ENCODE data around the gene DLL4.
"Not testable (repeated sequence)": the region's sequence is repeated elsewhere in the genome, so short reads cannot be mapped to it uniquely, and the experiment has no call there.

Gene DLL4

DNA sequence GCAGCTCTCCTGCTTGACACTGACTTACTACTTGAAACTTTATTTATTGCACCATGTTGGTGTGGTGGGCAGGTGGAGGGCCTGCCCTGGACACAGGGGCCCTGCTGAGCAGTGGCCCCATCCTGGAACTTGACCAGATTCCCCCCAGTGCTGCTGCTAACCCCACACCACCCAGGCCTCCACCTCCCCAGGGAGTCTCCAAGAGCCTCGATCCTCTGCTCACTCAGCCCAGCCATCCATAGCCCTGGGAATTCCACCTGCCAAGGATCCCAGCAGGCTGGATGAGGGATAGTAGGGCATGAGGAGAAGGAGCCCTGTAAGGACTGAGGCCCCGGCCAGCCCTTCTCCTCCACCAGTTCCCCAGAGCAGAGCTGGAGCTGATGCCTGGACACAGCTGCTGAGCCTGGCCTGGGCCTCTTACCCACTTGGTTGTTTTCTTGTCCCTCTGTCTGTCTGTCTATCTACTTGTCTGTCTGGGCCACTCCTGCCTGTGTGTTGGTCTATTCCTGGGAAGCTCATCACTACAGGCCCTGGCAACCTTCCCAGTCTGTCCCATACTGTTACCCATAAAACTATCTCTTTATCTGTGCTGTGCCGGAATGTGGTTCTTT, 26.9 kb downstream of the DLL4 start:
- Histone ChIP-seq H3K4me3 (ENCODE audit: extremely low read depth, insufficient read depth, low read length, poor library complexity, severe bottlenecking) (no peak overlapping the region), H3K36me3 (ENCODE audit: control insufficient read depth, insufficient read depth, low read length) (peaks cover 24% of the 10 kb centered on the region), H3K9me3 (ENCODE audit: control insufficient read depth, low read length) (no peaks in the 10 kb centered on the region), H3K4me1 (ENCODE audit: control insufficient read depth, insufficient read depth, low read length, poor library complexity, severe bottlenecking) (peaks cover 3% of the 10 kb centered on the region), H3K27ac (ENCODE audit: low read depth, low read length, severe bottlenecking) (no peak overlapping the region)
- 100% methylated on average over 1 of the region's 3 CpGs for WGBS, 2 experiments (ENCODE audit: insufficient coverage in 2 of 2)

DNA sequence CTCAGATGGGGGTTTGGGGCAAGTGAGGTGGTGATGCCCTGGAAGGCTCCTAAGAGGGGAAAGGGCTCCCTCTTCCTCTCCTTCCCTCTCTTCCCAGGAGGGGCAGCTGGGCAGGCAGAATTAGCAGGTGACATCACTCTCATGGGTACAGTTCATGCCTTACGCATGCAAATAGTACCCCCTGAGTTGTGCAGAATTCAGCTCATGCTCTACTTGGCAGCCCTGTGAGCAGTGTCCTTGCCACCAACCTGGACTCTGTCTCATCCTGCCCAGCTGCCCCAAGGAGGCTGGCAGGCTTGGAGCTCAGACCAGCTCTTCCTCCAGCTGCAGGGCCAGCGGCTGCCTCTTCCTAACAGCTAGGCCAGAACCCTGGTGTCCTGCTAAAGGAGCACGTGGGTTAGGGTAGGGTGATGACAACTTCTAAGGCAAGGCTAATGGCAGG, 27.4 kb downstream of the DLL4 start:
- Histone ChIP-seq H3K36me3 (ENCODE audit: control insufficient read depth, insufficient read depth, low read length) (peaks cover 24% of the 10 kb centered on the region), H3K4me1 (ENCODE audit: control insufficient read depth, insufficient read depth, low read length, poor library complexity, severe bottlenecking) (peaks cover 3% of the 10 kb centered on the region), H3K9me3 (ENCODE audit: control insufficient read depth, low read length) (no peaks in the 10 kb centered on the region), H3K27ac (ENCODE audit: low read depth, low read length, severe bottlenecking) (no peak overlapping the region), H3K4me3 (ENCODE audit: extremely low read depth, insufficient read depth, low read length, poor library complexity, severe bottlenecking) (no peak overlapping the region)
- 94 to 100% methylated on average over 2 to 3 of the region's 3 CpGs for WGBS, 2 experiments (ENCODE audit: insufficient coverage in 2 of 2)

DNA sequence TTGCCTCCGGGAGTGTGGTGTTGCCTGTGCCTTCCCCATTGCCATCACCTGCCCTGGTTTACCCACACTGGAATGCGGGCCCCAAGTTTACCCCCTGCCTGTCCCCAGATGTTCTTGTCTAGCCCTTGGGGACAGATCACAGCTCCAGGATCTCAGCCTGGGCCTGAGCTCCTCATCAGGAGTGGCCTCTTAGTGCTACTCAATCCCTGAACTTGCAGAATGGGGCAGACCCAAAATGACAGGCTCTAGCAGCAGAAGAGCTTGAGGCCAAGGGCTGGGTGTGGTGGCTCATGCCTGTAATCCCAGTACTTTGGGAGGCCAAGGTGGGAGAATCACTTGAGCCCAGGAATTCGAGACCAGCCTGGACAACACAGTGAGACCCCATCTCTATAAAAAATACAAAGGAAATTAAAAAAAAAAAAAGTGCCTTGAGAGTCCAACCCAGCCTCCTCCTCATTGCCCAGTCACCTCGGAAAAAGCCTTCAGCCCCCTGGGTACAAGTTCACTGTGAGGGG, 28.0 kb downstream of the DLL4 start:
- H3K36me3 ChIP-seq (ENCODE audit: control insufficient read depth, insufficient read depth, low read length): peaks cover 24% of the 10 kb centered on the region
- no peaks in the 10 kb centered on the region for H3K9me3 ChIP-seq (ENCODE audit: control insufficient read depth, low read length)
- H3K4me3 ChIP-seq (ENCODE audit: extremely low read depth, insufficient read depth, low read length, poor library complexity, severe bottlenecking): no peak overlapping the region
- H3K27ac ChIP-seq (ENCODE audit: low read depth, low read length, severe bottlenecking): no peak overlapping the region
- WGBS, 2 experiments (ENCODE audit: insufficient coverage in 2 of 2): 97 to 100% methylated on average over 1 to 3 of the region's 4 CpGs
- H3K4me1 ChIP-seq (ENCODE audit: control insufficient read depth, insufficient read depth, low read length, poor library complexity, severe bottlenecking): peaks cover 3% of the 10 kb centered on the region

DNA sequence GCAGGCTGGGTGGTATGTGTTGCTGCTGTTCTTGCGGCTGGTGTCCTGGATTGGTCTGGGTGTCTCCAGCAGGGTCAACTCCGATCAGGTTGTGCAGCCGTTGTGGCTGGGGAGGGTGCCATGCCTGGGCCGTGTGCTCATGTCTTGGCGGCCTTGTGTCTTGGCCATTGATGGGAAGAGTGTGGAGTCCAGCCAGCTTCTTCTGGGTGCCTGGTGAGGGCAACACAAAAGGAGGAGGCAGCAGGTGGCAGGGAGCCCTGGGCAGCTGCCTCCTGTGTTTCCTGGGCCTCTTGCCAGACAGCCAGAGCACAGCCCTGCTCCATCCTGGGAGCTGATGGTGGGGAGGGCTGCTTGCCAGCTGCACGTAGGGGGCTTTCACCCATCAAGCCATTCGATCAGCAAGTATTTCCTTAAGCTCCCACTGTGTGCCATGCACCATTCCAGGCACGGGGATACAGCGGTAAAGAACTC, 28.5 kb downstream of the DLL4 start:
- H3K9me3 ChIP-seq (ENCODE audit: control insufficient read depth, low read length): no peaks in the 10 kb centered on the region
- no peak overlapping the region for H3K27ac ChIP-seq (ENCODE audit: low read depth, low read length, severe bottlenecking)
- WGBS, 2 experiments (ENCODE audit: insufficient coverage in 2 of 2): 87 to 93% methylated on average over 3 to 5 of the region's 9 CpGs
- H3K4me1 ChIP-seq (ENCODE audit: control insufficient read depth, insufficient read depth, low read length, poor library complexity, severe bottlenecking): peaks cover 3% of the 10 kb centered on the region
- H3K4me3 ChIP-seq (ENCODE audit: extremely low read depth, insufficient read depth, low read length, poor library complexity, severe bottlenecking): no peak overlapping the region
- peaks cover 24% of the 10 kb centered on the region for H3K36me3 ChIP-seq (ENCODE audit: control insufficient read depth, insufficient read depth, low read length)

DNA sequence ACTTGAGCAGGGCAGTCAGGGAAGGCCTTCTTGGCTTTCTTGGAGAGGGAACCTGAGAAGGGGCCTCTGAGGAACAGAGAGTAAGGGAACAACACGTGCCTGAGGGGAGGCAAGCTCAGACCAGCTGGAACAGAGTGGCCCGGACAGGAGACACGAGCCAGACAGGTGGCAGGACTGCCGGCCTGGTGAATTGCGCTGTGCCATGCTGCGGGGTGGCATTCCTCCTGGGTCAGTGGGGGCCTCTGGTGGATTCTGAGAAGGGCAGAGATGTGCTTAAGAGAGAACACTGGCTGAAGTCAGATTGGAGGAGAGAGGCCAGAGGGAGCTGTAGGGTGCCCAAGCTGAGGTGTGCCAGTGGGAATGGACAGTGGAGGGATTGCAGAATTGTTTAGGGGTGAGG, 29.0 kb downstream of the DLL4 start:
- Histone ChIP-seq H3K4me3 (ENCODE audit: extremely low read depth, insufficient read depth, low read length, poor library complexity, severe bottlenecking) (no peak overlapping the region), H3K27ac (ENCODE audit: low read depth, low read length, severe bottlenecking) (no peak overlapping the region), H3K36me3 (ENCODE audit: control insufficient read depth, insufficient read depth, low read length) (peaks cover 24% of the 10 kb centered on the region), H3K4me1 (ENCODE audit: control insufficient read depth, insufficient read depth, low read length, poor library complexity, severe bottlenecking) (peaks cover 3% of the 10 kb centered on the region), H3K9me3 (ENCODE audit: control insufficient read depth, low read length) (no peaks in the 10 kb centered on the region)
- WGBS, 2 experiments (ENCODE audit: insufficient coverage in 2 of 2): 88 to 91% methylated on average over 6 of the region's 6 CpGs

DNA sequence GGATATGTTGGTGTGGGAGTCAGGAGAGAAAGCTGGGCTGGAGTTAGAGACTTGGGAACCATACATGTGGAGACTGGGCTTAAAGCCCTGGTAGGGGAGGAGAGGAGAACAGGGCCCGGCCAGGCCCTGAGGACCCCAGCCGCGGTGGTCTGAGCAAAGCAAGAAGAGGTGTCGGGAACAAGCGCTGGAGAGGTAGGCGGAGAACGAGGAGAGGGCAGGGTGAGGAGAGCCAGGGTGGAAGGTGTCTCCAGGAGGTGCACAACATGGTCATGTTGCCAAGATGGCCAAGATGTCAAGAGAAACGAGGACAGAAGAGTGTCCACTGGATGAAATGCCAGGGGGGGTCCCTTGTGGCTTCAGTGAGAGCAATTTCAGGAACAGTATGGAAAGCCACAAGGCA, 29.6 kb downstream of the DLL4 start:
- 90 to 93% methylated on average over 8 of the region's 8 CpGs for WGBS, 2 experiments (ENCODE audit: insufficient coverage in 2 of 2)
- H3K4me3 ChIP-seq (ENCODE audit: extremely low read depth, insufficient read depth, low read length, poor library complexity, severe bottlenecking): no peak overlapping the region
- peaks cover 3% of the 10 kb centered on the region for H3K4me1 ChIP-seq (ENCODE audit: control insufficient read depth, insufficient read depth, low read length, poor library complexity, severe bottlenecking)
- H3K9me3 ChIP-seq (ENCODE audit: control insufficient read depth, low read length): no peaks in the 10 kb centered on the region
- H3K36me3 ChIP-seq (ENCODE audit: control insufficient read depth, insufficient read depth, low read length): peaks cover 24% of the 10 kb centered on the region
- H3K27ac ChIP-seq (ENCODE audit: low read depth, low read length, severe bottlenecking): no peak overlapping the region

DNA sequence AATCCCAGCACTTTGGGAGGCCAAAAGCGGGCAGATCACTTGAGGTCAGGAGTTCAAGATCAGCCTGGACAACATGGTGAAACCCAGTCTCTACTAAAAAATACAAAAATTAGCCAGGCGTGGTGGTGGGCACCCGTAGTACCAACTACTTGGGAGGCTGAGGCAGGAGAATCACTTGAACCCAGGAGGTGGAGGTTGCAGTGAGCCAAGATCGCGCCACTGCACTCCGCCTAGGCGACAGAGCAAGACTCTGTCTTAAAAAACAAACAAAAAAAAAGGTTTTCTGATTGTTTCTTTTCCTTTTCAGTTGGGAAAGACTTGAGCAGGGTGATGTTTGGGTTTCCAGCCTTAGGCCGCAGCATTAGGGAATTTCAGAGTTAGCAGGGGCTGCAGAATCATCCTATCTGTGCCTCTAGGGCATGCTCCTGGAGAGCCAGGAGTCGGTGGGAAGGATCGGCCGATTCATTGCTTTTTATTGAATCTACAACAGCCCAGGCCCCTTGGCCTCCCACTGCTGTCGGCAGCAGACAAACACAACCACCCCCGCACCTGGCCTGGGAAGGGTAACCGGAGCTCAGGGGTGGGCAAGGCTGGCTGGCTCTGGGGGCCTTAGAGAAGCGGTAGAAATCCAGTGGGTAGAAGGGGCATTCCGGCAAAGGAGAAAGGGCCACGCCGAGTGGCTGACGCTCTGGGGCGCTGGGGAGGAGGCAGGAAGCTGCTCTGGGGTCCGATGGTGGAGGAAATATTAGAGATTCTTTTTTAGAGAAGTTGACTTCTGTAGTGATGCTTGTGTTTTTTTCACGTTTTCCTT, 30.4 kb downstream of the DLL4 start:
- WGBS, 2 experiments (ENCODE audit: insufficient coverage in 2 of 2): 70 to 71% methylated on average over 16 to 18 of the region's 22 CpGs
- Histone ChIP-seq H3K36me3 (ENCODE audit: control insufficient read depth, insufficient read depth, low read length) (peaks cover 24% of the 10 kb centered on the region), H3K4me3 (ENCODE audit: extremely low read depth, insufficient read depth, low read length, poor library complexity, severe bottlenecking) (no peak overlapping the region), H3K27ac (ENCODE audit: low read depth, low read length, severe bottlenecking) (no peak overlapping the region), H3K4me1 (ENCODE audit: control insufficient read depth, insufficient read depth, low read length, poor library complexity, severe bottlenecking) (peaks cover 3% of the 10 kb centered on the region), H3K9me3 (ENCODE audit: control insufficient read depth, low read length) (no peaks in the 10 kb centered on the region)

DNA sequence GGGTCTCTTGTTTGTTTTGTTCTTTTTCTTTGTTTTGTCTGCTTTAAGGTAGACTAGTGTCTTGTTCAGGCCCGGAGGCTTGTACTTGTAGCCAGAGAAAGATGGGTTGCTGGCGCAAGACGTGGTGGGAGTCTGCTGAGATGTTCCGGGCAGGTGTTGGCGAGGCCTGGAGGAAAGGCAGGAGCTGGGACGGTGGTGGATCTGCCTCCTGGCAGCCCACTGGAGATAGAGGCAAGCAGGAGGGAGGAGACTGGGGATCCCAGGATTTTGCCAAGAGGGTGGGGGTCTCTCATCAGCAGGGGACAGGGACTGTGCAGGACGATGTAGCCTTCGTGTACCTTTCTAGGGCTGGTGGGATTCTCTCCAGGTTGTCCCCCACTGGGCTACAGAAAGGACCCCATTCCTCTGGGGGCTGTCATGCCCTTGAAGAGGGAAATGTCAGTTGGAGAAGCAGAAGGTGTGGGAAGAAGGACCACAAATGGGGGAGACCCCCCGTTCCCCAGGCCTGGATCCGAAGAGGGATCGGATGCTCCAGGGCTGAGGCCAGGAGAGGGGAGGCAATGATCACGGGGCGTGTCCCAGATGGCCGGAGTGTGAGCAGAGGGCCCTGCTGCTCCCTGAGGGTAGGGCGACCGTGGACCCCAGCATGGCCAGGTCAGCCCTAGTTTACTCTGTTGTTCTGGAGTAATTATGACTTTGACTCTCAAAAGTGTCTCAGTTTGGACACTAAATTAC, 31.2 kb downstream of the DLL4 start:
- Histone ChIP-seq H3K4me1 (ENCODE audit: control insufficient read depth, insufficient read depth, low read length, poor library complexity, severe bottlenecking) (peaks cover 3% of the 10 kb centered on the region), H3K9me3 (ENCODE audit: control insufficient read depth, low read length) (no peaks in the 10 kb centered on the region)
- 90 to 95% methylated on average over 15 to 16 of the region's 16 CpGs for WGBS, 2 experiments (ENCODE audit: insufficient coverage in 2 of 2)

DNA sequence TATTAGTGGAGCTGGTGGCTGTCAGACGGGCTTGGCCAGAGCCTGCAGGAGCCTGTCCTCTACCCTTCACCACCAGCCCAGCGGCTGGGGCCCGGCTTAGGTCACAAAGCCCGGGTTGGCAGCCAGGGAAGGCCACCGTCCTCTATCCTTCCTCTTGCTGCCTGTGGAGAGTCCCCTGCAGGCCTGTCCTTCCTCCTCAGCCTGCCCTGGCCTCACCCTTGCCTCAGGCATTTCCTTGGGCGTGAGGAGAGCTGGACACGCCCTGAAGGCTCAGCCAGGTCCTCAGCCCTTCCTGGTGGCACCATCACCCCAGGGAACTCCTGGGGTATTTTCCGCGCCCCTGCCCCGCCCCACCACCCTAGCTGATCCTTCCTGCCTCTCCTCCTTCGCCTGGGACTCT, 31.8 kb downstream of the DLL4 start:
- Histone ChIP-seq H3K36me3 (ENCODE audit: control insufficient read depth, insufficient read depth, low read length) (peaks cover 12% of the 10 kb centered on the region), H3K27ac (ENCODE audit: low read depth, low read length, severe bottlenecking) (no peak overlapping the region), H3K4me1 (ENCODE audit: control insufficient read depth, insufficient read depth, low read length, poor library complexity, severe bottlenecking) (peaks cover 3% of the 10 kb centered on the region), H3K9me3 (ENCODE audit: control insufficient read depth, low read length) (no peaks in the 10 kb centered on the region), H3K4me3 (ENCODE audit: extremely low read depth, insufficient read depth, low read length, poor library complexity, severe bottlenecking) (no peak overlapping the region)
- 87 to 92% methylated on average over 10 of the region's 11 CpGs for WGBS, 2 experiments (ENCODE audit: insufficient coverage in 2 of 2)

More for the DNA sequence above, 31.2 kb downstream of the DLL4 start:
- Histone ChIP-seq H3K4me3 (ENCODE audit: extremely low read depth, insufficient read depth, low read length, poor library complexity, severe bottlenecking) (no peak overlapping the region), H3K27ac (ENCODE audit: low read depth, low read length, severe bottlenecking) (no peak overlapping the region), H3K36me3 (ENCODE audit: control insufficient read depth, insufficient read depth, low read length) (peaks cover 18% of the 10 kb centered on the region)

DNA sequence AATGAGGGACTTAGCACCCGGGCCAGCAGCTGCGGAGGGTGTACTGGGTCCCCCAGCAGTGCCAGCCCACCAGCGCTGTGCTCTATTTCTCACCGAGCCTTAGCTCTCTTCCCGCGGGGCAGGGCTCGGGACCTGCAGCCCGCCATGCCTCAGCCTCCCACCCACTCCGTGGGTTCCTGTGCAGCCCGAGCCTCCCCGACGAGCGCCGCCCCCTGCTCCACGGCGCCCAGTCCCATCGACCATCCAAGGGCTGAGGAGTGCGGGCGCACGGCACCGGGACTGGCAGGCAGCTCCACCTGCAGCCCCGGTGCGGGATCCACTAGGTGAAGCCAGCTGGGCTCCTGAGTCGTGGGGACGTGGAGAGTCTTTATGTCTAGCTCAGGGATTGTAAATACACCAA, 32.6 kb downstream of the DLL4 start:
- H3K4me3 ChIP-seq (ENCODE audit: extremely low read depth, insufficient read depth, low read length, poor library complexity, severe bottlenecking); H3K27ac ChIP-seq (ENCODE audit: low read depth, low read length, severe bottlenecking); H3K36me3 ChIP-seq (ENCODE audit: control insufficient read depth, insufficient read depth, low read length); H3K9me3 ChIP-seq (ENCODE audit: control insufficient read depth, low read length); H3K4me1 ChIP-seq (ENCODE audit: control insufficient read depth, insufficient read depth, low read length, poor library complexity, severe bottlenecking): not testable (repeated sequence)
- 99% methylated on average over 18 of the region's 25 CpGs; no CpG with 5 or more reads in 1 of the 2 experiments for WGBS, 2 experiments (ENCODE audit: insufficient coverage in 2 of 2)
